MM.1S (cell line): ENCODE data around the gene TMEM161A.

Experiments
- DNase-seq: peaks from one replicate; pipeline ENCODE4 v3.0.0-alpha.2; 2015
- H2AFZ ChIP-seq: fragments of 300-600 bp; sonication (generic); 2 replicates; pipeline ENCODE4 v1.6.0; 2016; ENCODE audit warnings: antibody characterized with exemption, low read length
- H3F3A ChIP-seq: fragments of 300-600 bp; sonication (generic); 2 replicates; pipeline ENCODE4 v1.6.1; 2016; ENCODE audit warnings: mild to moderate bottlenecking, antibody characterized with exemption, low read length, moderate library complexity, mixed read lengths; ENCODE audit not compliant: insufficient read depth
- H3K27ac ChIP-seq: fragments of 300-600 bp; sonication (generic); 2 replicates; pipeline ENCODE4 v1.5.1; 2016; ENCODE audit warnings: mild to moderate bottlenecking, low read length
- H3K27me3 ChIP-seq: fragments of 300-600 bp; sonication (generic); replicated peaks from 2 replicates; pipeline ENCODE4 v1.6.0; 2016; ENCODE audit warnings: low read length; ENCODE audit not compliant: insufficient read depth
- H3K36me3 ChIP-seq: fragments of 300-600 bp; sonication (generic); replicated peaks from 2 replicates; pipeline ENCODE4 v1.6.1; 2016; ENCODE audit warnings: mild to moderate bottlenecking, low read length, mixed read lengths; ENCODE audit not compliant: insufficient read depth
- H3K4me1 ChIP-seq: fragments of 300-600 bp; sonication (generic); 2 replicates; pipeline ENCODE4 v1.6.1; 2016; ENCODE audit warnings: low read length, mixed read lengths
- H3K4me2 ChIP-seq: fragments of 300-600 bp; sonication (generic); 2 replicates; pipeline ENCODE4 v1.6.0; 2016; ENCODE audit warnings: low read depth, low read length
- H3K4me3 ChIP-seq: fragments of 300-600 bp; sonication (generic); 2 replicates; pipeline ENCODE4 v1.5.1; 2016; ENCODE audit warnings: low read length, mixed read lengths
- H3K79me2 ChIP-seq: fragments of 300-600 bp; sonication (generic); 2 replicates; pipeline ENCODE4 v1.6.1; 2016; ENCODE audit warnings: mixed run types, low read length, mixed read lengths
- H3K9ac ChIP-seq: fragments of 300-600 bp; sonication (generic); 2 replicates; pipeline ENCODE4 v1.6.1; 2016; ENCODE audit warnings: low read length, mixed read lengths
- H3K9me2 ChIP-seq: fragments of 300-600 bp; sonication (generic); replicated peaks from 2 replicates; pipeline ENCODE4 v1.6.1; 2016; ENCODE audit warnings: mild to moderate bottlenecking, low read length, mixed read lengths; ENCODE audit not compliant: insufficient read depth
- H3K9me3 ChIP-seq: fragments of 300-600 bp; sonication (generic); replicated peaks from 2 replicates; pipeline ENCODE4 v1.6.1; 2016; ENCODE audit warnings: mild to moderate bottlenecking, low read length, mixed read lengths; ENCODE audit not compliant: insufficient read depth
- H4K20me1 ChIP-seq: fragments of 300-600 bp; sonication (generic); 2 replicates; pipeline ENCODE4 v1.6.1; 2016; ENCODE audit warnings: mild to moderate bottlenecking, low read length, moderate library complexity, mixed read lengths; ENCODE audit not compliant: insufficient read depth
- CTCF ChIP-seq: fragments of 300-600 bp; sonication (generic); IDR thresholded peaks from 2 replicates; pipeline ENCODE4 v1.5.1; 2016; ENCODE audit warnings: antibody characterized with exemption, low read length, mixed read lengths
- EZH2 ChIP-seq: fragments of 300-600 bp; sonication (generic); optimal IDR thresholded peaks from 2 replicates; pipeline ENCODE3; 2017; ENCODE audit warnings: low read depth, mild to moderate bottlenecking, antibody characterized with exemption, low read length, mixed read lengths
- EZH2phosphoT487 ChIP-seq: fragments of 300-600 bp; sonication (generic); IDR thresholded peaks from 2 replicates; pipeline ENCODE4 v1.6.1; 2018; ENCODE audit warnings: antibody characterized with exemption, low read length

TMEM161A gene

GRCh38 chr19:19138109-19138981 lies at the start of gene TMEM161A:
Gene TMEM161A (minus strand): TSS chr19:19138478. CDS start chr19:19138428, 50 bp downstream.
- Histone ChIP-seq H3K27ac (no peak within 1 kb of the TSS), H4K20me1 (no peaks in the 10 kb centered on the region)
- TF ChIP-seq EZH2 (no peak), EZH2phosphoT487 (no peak)

GRCh38 chr19:19186742-19187141 lies 48.5 kb upstream of the TMEM161A start:
- no peaks in the 10 kb centered on the region for H3K27me3 ChIP-seq

More at GRCh38 chr19:19138109-19138981, at the start of gene TMEM161A:
- H3K36me3 ChIP-seq = no peaks in the 10 kb centered on the region
- H3K4me3 ChIP-seq = peak within 1 kb of the TSS; percentile 73
- peaks cover 11% of the 10 kb centered on the region for H3K79me2 ChIP-seq
- H3K9me3 ChIP-seq = no peaks in the 10 kb centered on the region
- H3K9ac ChIP-seq = peak within 1 kb of the TSS; percentile 71
- no peaks in the 10 kb centered on the region for H3K27me3 ChIP-seq
- DNase-seq = peak; percentile 99
- H3F3A ChIP-seq = no peaks in the 10 kb centered on the region
- H3K4me2 ChIP-seq = peak within 1 kb of the TSS; percentile 97
- no peaks in the 10 kb centered on the region for H3K9me2 ChIP-seq
- peak within 1 kb of the TSS; percentile 87 for H2AFZ ChIP-seq
- H3K4me1 ChIP-seq = peaks cover 5% of the 10 kb centered on the region

GRCh38 chr19:19185853-19186740 lies 47.8 kb upstream of the TMEM161A start:
- Histone ChIP-seq H3K9me3 (no peaks in the 10 kb centered on the region), H3K4me3 (no peak overlapping the region), H3K4me2 (no peak overlapping the region), H3K27me3 (no peaks in the 10 kb centered on the region), H4K20me1 (no peaks in the 10 kb centered on the region; the same call in 1 of the 2 replicates), H2AFZ (no peak overlapping the region), H3K4me1 (peaks cover 6% of the 10 kb centered on the region; the same call in 1 of the 2 replicates), H3F3A (no peaks in the 10 kb centered on the region), H3K27ac (no peak overlapping the region), H3K36me3 (no peaks in the 10 kb centered on the region), H3K9me2 (no peaks in the 10 kb centered on the region), H3K9ac (no peak overlapping the region), H3K79me2 (peaks cover 26% of the 10 kb centered on the region)
- TF ChIP-seq CTCF (peak; percentile 84), EZH2 (no peak)
- peak; percentile 63 for DNase-seq

More at GRCh38 chr19:19186742-19187141, 48.5 kb upstream of the TMEM161A start:
- no peak overlapping the region for H2AFZ ChIP-seq
- H3K36me3 ChIP-seq = no peaks in the 10 kb centered on the region
- no peaks in the 10 kb centered on the region for H3K9me2 ChIP-seq
- no peak overlapping the region for H3K4me2 ChIP-seq
- H3K79me2 ChIP-seq = peaks cover 32% of the 10 kb centered on the region
- peaks cover 8% of the 10 kb centered on the region; the same call in 1 of the 2 replicates for H3K4me1 ChIP-seq
- no peak overlapping the region for H3K27ac ChIP-seq
- no peak for TF ChIP-seq EZH2
- TF ChIP-seq EZH2phosphoT487 = no peak
- TF ChIP-seq CTCF = no peak
- no peak overlapping the region for H3K4me3 ChIP-seq
- no peaks in the 10 kb centered on the region for H3K9me3 ChIP-seq
- H3F3A ChIP-seq = 0 out of 2 replicates have a peak, but pooled peaks cover 3% of the 10 kb centered on the region
- H4K20me1 ChIP-seq = no peaks in the 10 kb centered on the region; the same call in 1 of the 2 replicates
- no peak overlapping the region for H3K9ac ChIP-seq
- no peak for DNase-seq
